IMR-90 (cell line): ENCODE data around the gene DHX38.

Experiments
- BHLHE40 ChIP-seq: fragments of 150-350 bp; IDR thresholded peaks from 2 replicates; pipeline ENCODE4 v1.6.1; 2016; ENCODE audit warnings: mild to moderate bottlenecking, low read depth, low read length
- CEBPB ChIP-seq: IDR thresholded peaks from 2 replicates; pipeline ENCODE4 v1.6.1; 2012; ENCODE audit warnings: low read depth, low read length, improper control_type of control experiment
- CHD1 ChIP-seq: IDR thresholded peaks from 2 replicates; pipeline ENCODE4 v1.6.1; 2012; ENCODE audit warnings: low read depth, low read length, improper control_type of control experiment
- CTCF ChIP-seq: conservative IDR thresholded peaks from 2 replicates; pipeline ENCODE4 v1.5.1; 2012; ENCODE audit warnings: mild to moderate bottlenecking, low read depth, low read length, improper control_type of control experiment
- FOS ChIP-seq: fragments of 150-350 bp; IDR thresholded peaks from 2 replicates; pipeline ENCODE4 v1.6.1; 2016; ENCODE audit warnings: low read depth, low read length
- MAFK ChIP-seq: IDR thresholded peaks from 2 replicates; pipeline ENCODE4 v1.6.1; 2012; ENCODE audit warnings: low read depth, low read length, improper control_type of control experiment
- MXI1 ChIP-seq: IDR thresholded peaks from 2 replicates; pipeline ENCODE4 v1.6.1; 2012; ENCODE audit warnings: low read depth, mild to moderate bottlenecking, low read length, moderate library complexity, borderline replicate concordance
- POLR2A ChIP-seq: IDR thresholded peaks from 2 replicates; pipeline ENCODE4 v1.6.1; 2012; ENCODE audit warnings: mild to moderate bottlenecking, low read depth, low read length
- RAD21 ChIP-seq: IDR thresholded peaks from 2 replicates; pipeline ENCODE4 v1.6.1; 2012; ENCODE audit warnings: low read length, improper control_type of control experiment
- RCOR1 ChIP-seq: IDR thresholded peaks from 2 replicates; pipeline ENCODE4 v1.6.1; 2012; ENCODE audit warnings: mild to moderate bottlenecking, low read length, improper control_type of control experiment; ENCODE audit not compliant: insufficient replicate concordance
- RFX5 ChIP-seq: IDR thresholded peaks from 2 replicates; pipeline ENCODE4 v1.8.0; 2012; ENCODE audit warnings: low read depth, mild to moderate bottlenecking, low read length, moderate library complexity
- SMC3 ChIP-seq: fragments of 150-350 bp; IDR thresholded peaks from 2 replicates; pipeline ENCODE4 v1.6.1; 2016; ENCODE audit warnings: low read depth, mild to moderate bottlenecking, antibody characterized with exemption, low read length, moderate library complexity

- no peak for TF ChIP-seq CHD1
- TF ChIP-seq SMC3, result no peak
- no peak for TF ChIP-seq CTCF
- TF ChIP-seq MAFK, result no peak
- TF ChIP-seq POLR2A, result no peak
- TF ChIP-seq RFX5, result no peak
- TF ChIP-seq FOS, result no peak
- TF ChIP-seq CEBPB, result no peak
- TF ChIP-seq BHLHE40, result no peak
- TF ChIP-seq MXI1, result no peak
- no peak for TF ChIP-seq RCOR1
- no peak for TF ChIP-seq RAD21
Measured at GRCh38 chr16:72109966-72110530, 16.4 kb downstream of the DHX38 start.
